ENCODE results near the gene ZNF132.

- TF ChIP-seq CTCF (IDR thresholded peaks at IDR 0.05), result no peak
- TF ChIP-seq SMAD4 (CRISPR knock-in tag; IDR thresholded peaks at IDR 0.05), result no peak
- no peak for TF ChIP-seq NR2C2 (CRISPR knock-in tag; IDR thresholded peaks at IDR 0.05)
- no peak for TF ChIP-seq ATF2 (CRISPR knock-in tag; IDR thresholded peaks at IDR 0.05; ENCODE audit: borderline replicate concordance, low read depth)
- no peak for TF ChIP-seq STAT6 (CRISPR knock-in tag; conservative IDR thresholded peaks at IDR 0.05; ENCODE audit: low read depth)
- no peak for TF ChIP-seq GRHL2 (CRISPR knock-in tag; IDR thresholded peaks at IDR 0.05; ENCODE audit: insufficient replicate concordance, severe bottlenecking)
- TF ChIP-seq E2F4 (CRISPR knock-in tag; IDR thresholded peaks at IDR 0.05; ENCODE audit: borderline replicate concordance, low read depth), result no peak
- TF ChIP-seq PREB (CRISPR knock-in tag; IDR thresholded peaks at IDR 0.05; ENCODE audit: borderline replicate concordance), result no peak
- no peak for TF ChIP-seq PRDM15 (CRISPR knock-in tag; IDR thresholded peaks at IDR 0.05)
- TF ChIP-seq ZMAT4 (CRISPR knock-in tag; IDR thresholded peaks at IDR 0.05), result no peak
- no peak for TF ChIP-seq AFF4 (CRISPR knock-in tag; IDR thresholded peaks at IDR 0.05; ENCODE audit: borderline replicate concordance)
These were observed 37.9 kb upstream of the ZNF132 start for GRCh38 chr19:58477871-58478270.
